Activated naive CD4-positive, alpha-beta T cell treated with anti-CD3 and anti-CD28 coated beads, Interleukin-2, amount 50 U/mL, for 72 hours (primary cell): ENCODE results near the gene CDC45. TPM values are rescaled to one million over a fixed set of nuclear protein-coding genes. Genes with fewer than 3 reads are reported as not detected.
"Not testable (repeated sequence)": the region's sequence is repeated elsewhere in the genome, so short reads cannot be mapped to it uniquely, and the experiment has no call there.

ENCODE experiments used
- ATAC-seq, 2 donors: fragments of 150-1000 bp; cut with Tn5 transposase; 2 replicates each; pipeline ENCODE4 v1.10.0; 2021; ENCODE audit warnings: mild to moderate bottlenecking in 2 of 2, moderate library complexity in 2 of 2
- DNase-seq, 2 donors: peaks; one replicate each; pipeline ENCODE4 v3.0.0; 2021 to 2022; ENCODE audit warnings: low spot score in 2 of 2
- H3K27ac Mint-ChIP-seq, 2 donors: one replicate each; pipeline ENCODE4 v1.8.0; 2022; ENCODE audit warnings: mild to moderate bottlenecking in 2 of 2, mixed read lengths in 2 of 2
- H3K36me3 Mint-ChIP-seq, 2 donors: one replicate each; pipeline ENCODE4 v1.8.0; 2022; ENCODE audit warnings: mixed read lengths in 2 of 2
- H3K9me3 Mint-ChIP-seq, 2 donors: one replicate each; pipeline ENCODE4 v1.8.0; 2022; ENCODE audit warnings: mixed read lengths in 2 of 2
- total RNA-seq, 2 donors: library from RNA; stranded (reverse); gene quantifications; one replicate each; pipeline ENCODE4 v1.2.3, GENCODE V29; 2022

Gene CDC45
- total RNA-seq, 2 donors from 2014 or later, result 92.1 to 99.7 TPM

DNA sequence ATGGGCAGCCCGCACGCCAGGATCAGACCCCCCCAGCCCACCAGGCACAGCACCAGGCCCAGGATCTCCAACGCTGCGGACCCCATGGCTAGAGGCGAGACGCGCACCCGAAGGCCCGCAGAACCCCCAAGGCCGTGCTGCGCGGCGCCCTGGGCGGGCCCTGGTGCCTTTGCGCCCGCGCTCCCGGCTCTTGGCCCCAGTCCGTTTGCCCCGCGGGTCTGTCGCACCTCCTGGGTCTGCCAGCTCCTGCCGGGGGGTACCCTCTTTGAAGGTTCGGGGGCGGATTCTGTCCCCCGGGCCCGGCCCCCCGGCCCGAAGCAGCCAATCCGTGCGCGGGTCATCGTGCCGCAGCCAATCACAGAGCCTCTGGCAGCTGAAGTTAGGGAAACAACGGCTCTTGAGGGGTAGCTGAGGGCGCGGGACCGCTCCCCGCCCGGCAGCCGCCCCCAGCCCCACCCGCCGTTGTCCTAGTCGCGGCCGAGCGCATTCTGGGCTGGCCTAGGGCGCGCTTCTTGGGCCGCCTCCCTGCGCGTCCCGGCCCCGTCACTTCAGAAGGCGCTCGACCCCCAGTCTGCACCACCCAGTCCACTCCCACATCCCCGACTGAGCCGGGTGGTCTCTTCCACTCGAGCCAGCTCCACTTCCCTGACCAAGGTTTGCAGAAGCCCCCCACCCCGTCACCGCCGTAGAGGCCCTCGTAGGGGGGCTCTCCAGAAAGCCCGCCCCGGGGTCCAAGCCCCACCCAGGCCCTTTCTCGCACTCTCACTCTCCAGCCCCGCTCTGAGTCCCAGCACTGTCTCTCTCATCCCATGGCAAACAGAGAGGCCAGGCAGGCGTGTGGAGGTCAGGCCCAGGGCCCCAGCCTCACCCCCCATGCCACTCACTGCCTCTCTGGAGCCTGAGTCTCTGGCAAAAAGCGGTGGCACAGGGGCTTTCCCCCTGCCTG, 44.7 kb downstream of the CDC45 start, which contains the start of gene CLDN5:
CLDN5 (minus strand) TSS at position 241 of the 946 bp plus-strand sequence; CDS start at position 86, 155 bp downstream.
- no peak within 1 kb of the TSS for H3K27ac Mint-ChIP-seq
- H3K36me3 Mint-ChIP-seq, result no peaks in the 10 kb centered on the region
- ATAC-seq (peak; percentile 12 to 45), DNase-seq (peak in 1 of 2 donors; percentile 31)
- no peaks in the 10 kb centered on the region for H3K9me3 Mint-ChIP-seq

DNA sequence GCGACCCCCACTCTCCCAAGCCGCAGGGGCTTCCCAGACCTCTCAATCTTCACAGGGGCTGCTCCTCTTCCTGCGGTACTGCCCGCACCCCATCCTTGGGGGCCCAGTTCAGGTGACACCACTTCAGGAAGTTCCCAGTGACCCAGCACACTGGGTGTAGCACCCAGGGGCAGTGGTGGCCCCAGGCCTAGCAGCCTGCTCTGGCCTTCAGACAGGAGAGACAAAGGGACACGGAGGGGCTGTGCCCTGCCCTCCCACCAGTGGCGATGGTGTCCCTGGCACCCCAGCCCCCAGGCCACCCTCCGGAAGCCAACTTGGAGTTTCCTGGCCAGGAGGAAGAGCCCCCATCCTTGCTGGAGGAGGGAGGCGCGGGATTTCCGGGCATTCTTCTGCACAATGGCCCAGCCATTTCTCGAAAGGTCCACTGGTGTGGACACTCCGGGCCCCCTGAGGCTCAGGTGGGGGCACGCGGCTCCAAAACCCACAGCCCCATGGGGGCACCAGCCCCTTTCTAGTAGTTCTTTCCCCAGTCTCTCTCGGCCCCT, 45.5 kb downstream of the CDC45 start:
- DNase-seq (no peak), ATAC-seq (no peak)
- Mint-ChIP-seq H3K27ac (no peak overlapping the region), H3K36me3 (no peaks in the 10 kb centered on the region), H3K9me3 (no peaks in the 10 kb centered on the region)

DNA sequence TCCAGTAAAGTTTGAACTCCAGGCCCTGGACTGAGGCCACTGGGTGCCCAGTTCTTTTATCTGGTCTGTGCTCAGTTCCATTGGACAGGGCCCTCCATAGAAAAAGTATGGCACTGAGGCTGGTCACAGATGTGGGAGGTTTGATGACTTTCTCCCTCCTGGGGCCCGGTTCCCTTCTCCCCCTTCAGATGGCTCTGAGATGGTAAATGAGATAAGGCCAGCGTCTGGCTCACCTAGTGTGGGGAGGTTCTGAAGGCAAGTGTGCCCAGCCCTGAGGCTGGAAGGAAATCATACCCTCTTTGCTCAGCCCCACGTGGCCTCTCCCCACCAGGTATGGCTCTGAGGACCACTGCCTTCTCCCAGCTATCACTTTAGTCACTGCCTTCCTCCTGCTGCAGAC, 45.9 kb downstream of the CDC45 start:
- Mint-ChIP-seq H3K9me3 (no peaks in the 10 kb centered on the region), H3K27ac (no peak overlapping the region), H3K36me3 (no peaks in the 10 kb centered on the region)
- ATAC-seq (no peak), DNase-seq (no peak)

DNA sequence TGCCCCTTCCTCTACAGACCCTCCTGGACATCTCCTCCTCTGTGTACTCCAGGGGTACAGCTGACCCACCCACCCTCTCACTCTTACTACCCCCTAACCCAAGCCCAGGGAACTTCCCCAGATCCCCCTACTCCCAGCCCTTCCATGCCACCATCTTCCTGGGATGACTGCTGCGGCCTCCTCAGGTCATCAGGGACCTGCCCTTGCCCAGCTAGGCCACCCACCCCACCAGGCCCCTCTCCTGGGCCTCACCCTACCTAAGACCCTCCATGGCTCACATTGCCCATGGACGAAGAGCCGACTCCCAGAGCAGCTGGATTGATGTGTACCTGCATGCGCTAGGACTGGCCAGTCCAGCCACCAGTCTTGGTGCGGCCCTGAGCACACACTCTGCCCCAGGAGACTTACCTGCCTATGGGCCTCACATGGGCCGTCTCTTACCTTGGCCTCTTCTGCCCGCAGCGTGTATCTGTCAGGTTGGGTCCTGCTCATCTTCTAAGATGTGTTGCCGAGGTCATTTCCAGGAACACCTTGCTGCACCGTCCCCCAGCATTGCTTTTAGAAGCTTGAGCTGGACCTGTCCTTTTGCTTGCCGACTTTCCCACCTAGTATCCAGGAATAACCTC, 46.5 kb downstream of the CDC45 start:
- Mint-ChIP-seq H3K27ac (no peak overlapping the region), H3K36me3 (no peaks in the 10 kb centered on the region)
- no peak for ATAC-seq

DNA sequence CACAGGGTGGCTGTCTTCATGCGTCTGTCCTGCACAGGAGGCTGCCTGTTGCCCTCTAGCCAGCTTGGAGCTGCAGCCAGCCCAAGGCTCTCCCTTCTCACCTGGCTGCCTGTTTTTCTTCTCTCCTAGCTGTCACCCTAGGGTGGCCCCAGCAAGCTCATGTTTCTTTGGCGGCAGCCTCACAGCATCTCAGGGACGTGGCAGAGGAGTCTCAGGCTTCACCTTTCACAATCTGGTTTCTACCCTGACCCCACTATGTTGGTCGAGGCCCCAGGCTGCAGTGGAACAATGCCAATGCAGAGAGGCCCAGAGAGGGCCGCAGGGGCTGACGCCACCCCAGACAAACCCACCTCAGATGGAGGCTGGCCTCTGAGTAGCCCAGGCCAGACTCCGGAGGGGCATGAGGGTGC, 47.0 kb downstream of the CDC45 start:
- H3K27ac Mint-ChIP-seq, result no peak overlapping the region
- DNase-seq, result no peak
- H3K9me3 Mint-ChIP-seq, result no peaks in the 10 kb centered on the region
- no peaks in the 10 kb centered on the region for H3K36me3 Mint-ChIP-seq
- no peak for ATAC-seq

More for the DNA sequence above, 46.5 kb downstream of the CDC45 start:
- no peaks in the 10 kb centered on the region for H3K9me3 Mint-ChIP-seq
- no peak for DNase-seq

DNA sequence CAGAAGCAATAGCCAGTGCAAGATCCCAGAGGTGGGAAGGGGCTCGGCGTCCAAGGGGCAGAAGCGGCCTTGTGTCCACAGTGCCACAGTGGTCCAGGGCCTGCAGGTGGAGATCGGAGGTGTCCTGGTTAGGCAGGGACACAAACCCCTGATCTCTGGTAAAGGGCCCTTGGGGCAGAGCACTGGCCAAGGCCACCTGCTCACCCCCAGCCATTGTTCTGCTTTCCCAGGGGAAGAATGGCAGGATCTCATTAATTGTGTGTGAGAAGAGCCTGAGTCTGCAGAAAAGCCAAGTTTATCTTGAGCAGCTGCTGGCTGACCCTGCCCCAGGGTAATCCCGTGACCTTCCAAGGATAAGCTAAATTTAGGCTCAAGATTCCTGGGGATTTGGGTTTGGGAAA, 47.6 kb downstream of the CDC45 start:
- ATAC-seq (no peak), DNase-seq (no peak)

DNA sequence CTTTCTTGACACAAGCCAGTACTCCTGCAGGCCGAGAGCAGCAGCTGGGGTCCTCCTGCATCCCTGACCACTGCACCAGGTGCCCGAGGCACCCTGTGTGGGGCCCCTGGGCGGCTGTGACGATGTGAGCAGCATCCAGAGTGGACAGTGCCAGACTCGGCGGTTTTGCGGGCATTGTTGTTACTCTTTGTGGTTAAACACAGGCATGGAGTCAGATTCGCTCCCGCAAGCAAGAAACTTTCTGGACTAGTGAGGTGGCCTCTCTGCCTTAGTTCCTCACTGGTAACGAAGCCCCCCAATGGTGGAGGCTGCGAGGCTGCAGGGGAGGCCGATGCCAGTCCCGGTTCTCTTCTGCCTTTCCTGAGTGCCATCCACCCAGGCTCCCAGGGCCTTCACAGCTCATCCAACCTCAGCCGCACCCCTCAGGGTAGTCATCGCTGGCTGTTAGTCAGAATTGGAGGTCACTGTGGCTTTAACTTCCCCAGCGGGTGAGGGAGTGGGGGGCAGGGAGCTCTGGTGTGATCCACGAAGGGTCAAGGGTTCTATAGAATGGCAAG, 48.2 kb downstream of the CDC45 start:
- Mint-ChIP-seq H3K27ac (no peak overlapping the region), H3K9me3 (no peaks in the 10 kb centered on the region), H3K36me3 (no peaks in the 10 kb centered on the region)
- DNase-seq (no peak), ATAC-seq (no peak)

More for the DNA sequence above, 47.6 kb downstream of the CDC45 start:
- Mint-ChIP-seq H3K27ac (no peak overlapping the region), H3K9me3 (no peaks in the 10 kb centered on the region), H3K36me3 (no peaks in the 10 kb centered on the region)

DNA sequence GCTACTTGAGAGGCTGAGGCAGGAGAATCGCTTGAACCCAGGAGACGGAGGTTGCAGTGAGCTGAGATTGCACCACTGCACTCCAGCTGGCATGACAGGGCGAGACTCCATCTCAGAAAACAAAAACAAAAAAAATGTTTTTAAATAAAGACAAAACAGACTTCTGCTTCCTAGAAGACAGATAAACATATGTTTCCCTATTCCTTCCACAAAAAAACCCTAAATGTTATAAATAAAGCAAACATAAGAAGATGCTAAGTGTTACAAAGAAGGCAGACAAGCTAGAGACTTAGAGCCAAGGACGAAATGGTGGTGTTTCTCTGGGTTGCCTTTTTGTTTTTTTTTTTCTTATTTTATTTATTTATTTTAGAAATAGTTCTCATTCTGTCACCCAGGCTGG, 50.1 kb downstream of the CDC45 start:
- no peaks in the 10 kb centered on the region for H3K36me3 Mint-ChIP-seq
- DNase-seq, result no peak
- H3K9me3 Mint-ChIP-seq, result no peaks in the 10 kb centered on the region
- no peak for ATAC-seq
- H3K27ac Mint-ChIP-seq, result no peak overlapping the region

DNA sequence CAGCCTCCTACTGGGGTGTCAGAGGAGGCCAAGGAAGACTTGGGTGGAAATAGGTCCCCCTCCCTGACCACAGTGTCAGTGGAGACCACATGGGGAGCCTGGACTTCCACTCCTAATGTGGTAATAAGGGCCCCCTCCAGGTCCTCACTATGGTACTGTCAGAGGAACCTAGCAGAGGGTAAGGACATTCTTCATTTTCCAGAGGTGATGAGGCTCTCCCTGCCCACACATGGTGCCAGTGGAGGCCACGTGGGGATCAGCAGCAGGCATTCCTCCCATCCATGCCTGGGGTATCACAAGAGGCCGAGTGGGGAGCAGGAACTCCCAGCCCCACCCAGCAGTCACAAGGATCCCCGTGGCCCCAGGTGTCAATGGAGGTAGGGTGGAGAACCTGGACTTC, 51.0 kb downstream of the CDC45 start:
- no peaks in the 10 kb centered on the region for H3K9me3 Mint-ChIP-seq
- ATAC-seq (no peak), DNase-seq (no peak)
- H3K36me3 Mint-ChIP-seq, result no peaks in the 10 kb centered on the region
- H3K27ac Mint-ChIP-seq, result no peak overlapping the region

DNA sequence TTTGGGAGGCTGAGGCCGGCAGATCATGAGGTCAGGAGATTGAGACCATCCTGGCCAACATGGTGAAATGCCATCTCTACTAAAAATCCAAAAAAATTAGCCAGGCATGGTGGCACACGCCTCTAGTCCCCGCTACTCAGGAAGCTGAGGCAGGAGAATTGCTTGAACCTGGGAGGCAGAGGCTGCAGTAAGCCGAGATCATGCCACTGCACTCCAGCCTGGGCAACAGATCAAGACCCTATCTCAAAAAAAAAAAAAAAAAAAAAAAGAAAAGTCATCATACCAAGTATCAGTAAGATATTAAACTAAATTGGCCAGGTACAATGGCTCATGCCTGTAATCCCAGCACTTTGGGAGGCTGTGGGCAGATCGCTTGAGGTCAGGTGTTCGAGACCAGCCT, 51.6 kb downstream of the CDC45 start:
- not testable (repeated sequence) for DNase-seq, H3K36me3 Mint-ChIP-seq, H3K27ac Mint-ChIP-seq, H3K9me3 Mint-ChIP-seq, ATAC-seq

DNA sequence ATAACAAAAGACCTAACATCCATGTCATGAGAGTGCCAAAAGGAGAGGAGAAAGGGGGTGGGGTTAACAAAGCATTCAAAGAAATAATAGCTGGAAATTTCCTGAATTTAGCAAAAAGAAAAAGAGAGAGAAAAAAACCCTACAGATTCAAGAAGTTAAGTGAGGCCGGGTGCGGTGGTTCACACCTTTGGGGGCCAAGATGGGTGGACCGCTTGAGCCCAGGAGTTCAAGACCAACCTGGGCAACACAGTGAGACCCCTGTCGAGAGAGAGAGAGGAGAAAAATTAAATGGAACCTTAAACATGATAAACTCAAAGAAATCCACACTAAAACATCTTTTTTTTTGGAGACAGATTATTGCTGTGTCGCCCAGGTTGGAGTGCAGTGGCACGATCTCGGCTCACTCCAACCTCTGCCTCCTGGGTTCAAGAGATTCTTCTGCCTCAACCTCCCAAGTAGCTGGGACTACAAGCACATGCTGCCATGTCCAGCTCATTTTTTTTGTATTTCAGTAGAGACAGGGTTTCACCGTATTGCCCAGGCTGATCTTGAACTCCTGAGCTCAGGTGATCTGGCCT, 53.4 kb downstream of the CDC45 start:
- Mint-ChIP-seq H3K36me3 (no peaks in the 10 kb centered on the region), H3K9me3 (no peaks in the 10 kb centered on the region), H3K27ac (no peak overlapping the region)
- ATAC-seq (no peak), DNase-seq (no peak)

DNA sequence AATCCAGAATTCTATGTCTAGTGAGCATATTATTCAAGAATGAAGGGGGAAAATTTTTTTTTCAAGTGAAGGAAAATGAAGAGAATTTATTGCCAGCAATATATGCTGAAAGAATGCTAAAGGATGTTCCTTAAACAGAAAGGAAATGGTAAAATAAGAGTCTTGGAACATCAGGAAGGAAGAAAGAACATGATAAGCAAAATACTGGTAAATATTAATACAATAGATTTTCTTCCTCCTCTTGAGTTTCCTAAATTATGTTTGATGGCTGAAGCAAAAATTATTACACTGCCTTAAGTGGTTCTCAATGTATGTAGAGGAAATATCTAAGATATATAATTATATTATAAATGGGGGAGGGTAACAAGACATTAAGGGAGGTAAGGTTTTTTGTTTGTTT, 54.1 kb downstream of the CDC45 start:
- H3K9me3 Mint-ChIP-seq, result no peaks in the 10 kb centered on the region
- no peaks in the 10 kb centered on the region for H3K36me3 Mint-ChIP-seq
- no peak for DNase-seq
- no peak for ATAC-seq
- no peak overlapping the region for H3K27ac Mint-ChIP-seq

DNA sequence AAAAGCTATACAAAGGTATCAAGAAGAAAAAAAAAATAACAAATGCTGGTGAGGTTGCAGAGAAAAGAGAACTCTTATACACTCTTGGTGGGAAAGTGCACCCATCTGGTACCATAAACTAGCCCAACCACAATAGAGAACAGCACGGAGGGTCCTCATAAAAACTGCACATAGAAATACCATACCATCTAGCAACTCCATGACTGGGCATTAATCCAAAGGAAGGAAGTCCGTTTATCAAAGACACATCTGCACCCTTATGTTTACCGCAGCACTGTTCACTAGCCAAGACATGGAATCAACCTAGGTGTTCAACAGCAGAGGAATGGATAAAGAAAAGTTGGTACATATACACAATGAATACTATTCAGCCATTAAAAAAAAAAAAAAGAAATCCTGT, 55.3 kb downstream of the CDC45 start:
- Mint-ChIP-seq H3K9me3 (no peaks in the 10 kb centered on the region), H3K36me3 (no peaks in the 10 kb centered on the region), H3K27ac (no peak overlapping the region)
- ATAC-seq (no peak), DNase-seq (no peak)

DNA sequence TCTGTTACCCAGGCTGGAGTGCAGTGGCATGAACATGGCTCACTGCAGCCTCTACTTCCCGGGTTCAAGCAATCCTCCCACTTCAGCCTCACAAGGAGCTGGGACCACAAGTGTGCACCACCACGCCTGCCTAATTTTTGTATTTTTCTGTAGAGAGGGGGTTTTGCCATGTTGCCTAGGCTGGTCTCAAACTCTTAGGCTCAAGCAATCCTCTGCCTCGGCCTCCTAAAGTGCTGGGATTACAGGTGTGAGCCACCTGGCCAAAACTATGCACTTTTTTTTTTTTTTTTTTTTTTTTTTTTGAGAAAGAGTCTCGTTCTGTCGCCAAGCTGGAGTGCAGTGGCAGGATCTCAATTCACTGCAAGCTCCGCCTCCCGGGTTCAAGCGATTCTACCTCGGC, 56.8 kb downstream of the CDC45 start:
- ATAC-seq (no peak), DNase-seq (no peak)
- Mint-ChIP-seq H3K36me3 (no peaks in the 10 kb centered on the region), H3K9me3 (no peaks in the 10 kb centered on the region), H3K27ac (no peak overlapping the region)

DNA sequence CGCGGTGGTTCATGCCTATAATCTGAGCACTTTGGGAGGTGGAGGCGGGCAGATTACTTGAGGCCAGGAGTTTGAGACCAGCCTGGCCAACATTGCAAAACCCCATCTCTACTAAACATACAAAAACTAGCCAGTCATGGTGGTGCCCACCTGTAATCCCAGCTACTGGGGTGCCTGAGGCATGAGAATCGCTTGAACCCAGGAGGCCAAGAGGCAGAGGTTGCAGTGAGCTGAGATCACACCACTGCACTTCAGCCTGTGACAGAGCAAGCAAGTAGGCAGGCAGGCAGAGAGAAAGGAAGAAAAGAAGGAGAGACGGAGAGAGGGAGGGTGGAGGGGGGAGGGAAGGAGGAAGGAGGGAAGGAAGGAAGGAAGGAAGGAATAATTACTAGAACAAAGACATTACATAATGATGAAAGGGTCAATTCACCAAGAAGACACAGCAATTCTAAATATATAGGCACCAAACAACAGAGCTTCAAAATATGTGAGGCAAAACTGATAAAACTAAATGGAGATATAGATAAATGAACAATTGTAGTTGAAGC, 58.3 kb downstream of the CDC45 start:
- no peaks in the 10 kb centered on the region for H3K9me3 Mint-ChIP-seq
- H3K27ac Mint-ChIP-seq, result no peak overlapping the region
- no peaks in the 10 kb centered on the region for H3K36me3 Mint-ChIP-seq
- no peak for DNase-seq
- no peak for ATAC-seq

DNA sequence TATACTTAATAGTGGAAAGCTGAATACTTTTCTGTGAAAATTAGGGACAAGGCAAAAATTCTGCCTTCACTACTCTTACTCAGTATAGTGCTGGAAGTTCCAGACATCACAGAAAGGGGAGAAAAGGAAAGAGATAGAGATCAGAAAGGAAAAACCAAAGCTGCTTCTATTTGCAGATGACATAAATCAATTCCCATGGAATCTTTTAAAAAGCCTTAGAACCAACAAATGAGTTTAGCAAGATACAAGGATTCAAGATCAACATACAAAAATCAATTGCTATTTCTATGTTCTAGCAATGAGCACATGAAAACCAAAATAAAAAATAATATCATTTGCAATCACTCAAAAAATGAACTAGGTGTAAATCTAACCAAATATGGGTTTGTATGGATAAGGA, 60.7 kb downstream of the CDC45 start:
- DNase-seq, result no peak
- Mint-ChIP-seq H3K36me3 (no peaks in the 10 kb centered on the region), H3K27ac (no peak overlapping the region)

More for the DNA sequence above, 60.7 kb downstream of the CDC45 start:
- ATAC-seq, result no peak
- H3K9me3 Mint-ChIP-seq, result no peaks in the 10 kb centered on the region
